GM19099 (cell line): ENCODE results near the gene TTLL11.

Experiments
- POLR2A ChIP-seq: IDR thresholded peaks from 3 replicates; pipeline ENCODE4 v1.6.1; 2011; ENCODE audit warnings: low read depth; ENCODE audit not compliant: insufficient read length; ENCODE audit errors: extremely low read depth

Gene TTLL11

GRCh38 chr9:121840838-121841760, 252.0 kb downstream of the TTLL11 start:
- no peak for TF ChIP-seq POLR2A

GRCh38 chr9:121839726-121840500, 253.2 kb downstream of the TTLL11 start:
- TF ChIP-seq POLR2A = no peak

GRCh38 chr9:121838746-121839669, 254.1 kb downstream of the TTLL11 start:
- no peak for TF ChIP-seq POLR2A

GRCh38 chr9:121837113-121837961, 255.8 kb downstream of the TTLL11 start:
- TF ChIP-seq POLR2A = no peak

- TF ChIP-seq POLR2A = no peak
These were observed 256.7 kb downstream of the TTLL11 start for GRCh38 chr9:121836366-121836885.

- no peak for TF ChIP-seq POLR2A
These were observed 257.3 kb downstream of the TTLL11 start for GRCh38 chr9:121835587-121836365.

GRCh38 chr9:121833061-121833460, 260.0 kb downstream of the TTLL11 start:
- no peak for TF ChIP-seq POLR2A

GRCh38 chr9:121831869-121832268, 261.2 kb downstream of the TTLL11 start:
- no peak for TF ChIP-seq POLR2A

GRCh38 chr9:121830441-121831140, 262.5 kb downstream of the TTLL11 start:
- TF ChIP-seq POLR2A = no peak

GRCh38 chr9:121827251-121827967, 265.7 kb downstream of the TTLL11 start:
- no peak for TF ChIP-seq POLR2A

GRCh38 chr9:121826711-121827110, 266.4 kb downstream of the TTLL11 start:
- no peak for TF ChIP-seq POLR2A
